T1000 (cell line): ENCODE data around the gene RERG.

Experiments used
- DNase-seq: peaks from one replicate; lab custom pipeline; 2025; ENCODE audit warnings: mixed read lengths; lab: John Stamatoyannopoulos, UW

Gene RERG

GRCh38 chr12:15218794-15219193, 2.4 kb downstream of the RERG start:
- no peak for DNase-seq

DNA sequence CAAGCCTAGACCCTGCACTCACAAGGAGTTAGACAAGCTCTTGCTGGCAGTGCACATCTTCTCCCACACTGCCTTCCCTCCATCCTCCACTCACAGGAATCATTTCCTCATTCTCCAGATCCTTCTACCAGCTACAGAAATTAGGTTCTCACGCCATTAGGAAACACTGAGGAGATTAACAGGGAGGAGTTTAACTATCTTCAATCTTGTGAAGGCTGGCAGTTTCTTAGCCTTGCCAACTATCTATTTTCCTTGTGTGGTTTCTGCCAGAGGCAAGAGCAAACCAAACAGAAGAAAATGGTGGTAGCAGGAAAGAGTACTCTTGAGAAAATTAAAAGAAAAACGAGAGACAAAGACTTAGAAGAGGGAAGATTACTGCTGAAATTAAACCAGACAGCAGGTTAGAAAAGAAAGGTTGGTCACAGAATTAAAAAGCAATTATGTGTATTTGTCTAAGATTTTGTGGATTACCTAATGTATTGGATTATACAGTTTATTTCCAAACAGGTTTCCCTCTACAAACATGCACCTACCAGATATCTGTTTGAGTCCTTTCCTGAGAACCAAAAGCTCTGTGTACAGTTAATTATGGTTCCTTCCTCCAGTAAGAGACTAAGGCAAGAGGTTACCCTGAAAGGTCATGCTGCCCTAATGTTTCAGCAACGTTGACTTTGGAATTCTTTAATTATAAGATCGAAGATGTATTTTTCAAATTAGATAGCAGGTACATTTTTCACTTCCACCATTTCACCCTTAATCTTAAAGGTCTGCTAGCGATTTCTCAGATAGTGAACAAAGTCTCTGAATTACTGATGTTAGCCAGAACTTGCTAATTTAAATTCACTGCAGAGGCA, 5.0 kb downstream of the RERG start:
- DNase-seq: no peak

- no peak for DNase-seq
Observed at GRCh38 chr12:15214851-15215601, 6.2 kb downstream of the RERG start.

DNA sequence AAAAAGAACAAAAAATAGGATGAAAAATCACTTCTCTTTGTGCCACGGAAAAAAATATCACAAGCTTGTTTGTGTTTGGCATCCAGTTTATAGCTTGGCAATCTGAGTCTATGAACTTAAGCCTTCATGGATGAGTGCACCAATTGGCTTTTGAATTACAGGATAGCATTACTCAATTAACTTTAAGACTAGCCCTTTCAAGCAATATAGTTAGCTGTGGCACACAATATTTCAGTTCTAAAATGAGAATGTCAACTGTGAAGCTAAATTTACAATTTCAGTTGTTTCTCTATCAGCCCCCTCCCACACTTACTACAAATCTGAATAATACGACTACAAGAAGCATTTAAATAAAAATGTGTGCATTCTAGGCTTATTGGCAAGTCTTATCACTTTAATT, 8.3 kb downstream of the RERG start:
- DNase-seq: no peak

DNA sequence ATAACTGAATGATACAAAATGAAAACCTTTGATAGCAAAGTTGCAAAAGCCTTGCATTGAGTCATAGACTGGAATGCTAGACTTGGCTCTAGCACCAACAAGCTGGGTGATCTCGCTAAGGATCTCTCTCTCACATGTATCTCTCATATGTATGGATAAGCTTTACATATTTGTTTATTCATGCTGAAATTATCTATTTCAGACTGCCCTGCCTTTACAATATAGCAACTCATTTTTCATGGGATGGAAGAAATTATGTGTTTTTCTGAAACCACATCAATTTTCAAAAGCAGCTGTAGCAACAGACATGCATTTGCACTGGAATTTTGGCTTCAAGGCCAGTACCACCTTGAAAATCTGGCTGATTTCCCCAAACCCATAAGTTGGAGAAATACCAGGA, 11.4 kb downstream of the RERG start:
- no peak for DNase-seq

GRCh38 chr12:15208871-15209656, 12.2 kb downstream of the RERG start:
- DNase-seq: no peak

DNA sequence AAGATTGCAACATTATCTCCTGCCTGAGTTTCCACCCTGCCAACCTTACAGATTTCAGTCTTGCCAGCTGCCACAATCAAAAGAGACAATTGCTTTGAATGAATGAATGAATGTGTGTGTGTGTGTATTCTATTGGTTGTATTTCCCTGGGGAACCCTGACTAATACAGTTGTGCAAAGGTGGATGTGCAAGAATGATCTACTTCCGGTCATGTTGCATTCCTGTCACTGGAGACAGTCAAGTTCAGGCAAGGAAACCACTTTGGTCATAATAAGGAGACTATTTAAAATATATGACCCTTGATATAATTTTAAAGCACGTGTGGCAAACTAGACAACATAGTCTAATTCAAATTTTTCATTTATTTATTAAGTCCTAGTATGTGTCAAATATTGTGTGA, 13.1 kb downstream of the RERG start:
- no peak for DNase-seq

DNA sequence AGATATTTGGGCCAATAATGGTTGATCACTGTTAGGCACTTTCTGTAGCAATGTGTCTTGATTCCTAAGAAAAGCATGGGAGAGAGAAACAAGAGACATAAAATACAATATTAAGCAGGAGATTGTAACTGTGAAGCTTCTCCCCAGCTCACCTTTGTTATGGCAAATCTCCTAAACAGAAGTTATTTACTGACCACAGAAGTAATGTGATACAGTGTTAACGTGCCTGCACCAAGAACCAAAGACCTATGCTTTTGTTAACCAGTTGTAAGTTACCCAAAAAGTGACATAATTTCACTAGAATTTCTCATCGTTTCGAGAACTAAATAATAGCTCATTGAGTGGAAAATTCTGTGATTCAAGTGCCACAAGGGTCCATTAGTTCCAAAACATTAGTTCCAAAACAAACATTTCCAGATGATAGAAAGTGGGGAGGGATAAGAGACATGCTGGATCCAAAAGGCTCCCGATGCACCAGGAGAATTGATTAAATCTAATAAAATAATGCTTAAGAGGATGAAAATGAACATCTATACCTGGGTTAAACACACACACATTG, 14.3 kb downstream of the RERG start:
- DNase-seq: no peak

GRCh38 chr12:15206338-15206737, 14.9 kb downstream of the RERG start:
- DNase-seq: no peak

GRCh38 chr12:15205341-15206010, 15.7 kb downstream of the RERG start:
- no peak for DNase-seq

- DNase-seq: no peak
Observed at GRCh38 chr12:15201456-15201855, 19.8 kb downstream of the RERG start.

DNA sequence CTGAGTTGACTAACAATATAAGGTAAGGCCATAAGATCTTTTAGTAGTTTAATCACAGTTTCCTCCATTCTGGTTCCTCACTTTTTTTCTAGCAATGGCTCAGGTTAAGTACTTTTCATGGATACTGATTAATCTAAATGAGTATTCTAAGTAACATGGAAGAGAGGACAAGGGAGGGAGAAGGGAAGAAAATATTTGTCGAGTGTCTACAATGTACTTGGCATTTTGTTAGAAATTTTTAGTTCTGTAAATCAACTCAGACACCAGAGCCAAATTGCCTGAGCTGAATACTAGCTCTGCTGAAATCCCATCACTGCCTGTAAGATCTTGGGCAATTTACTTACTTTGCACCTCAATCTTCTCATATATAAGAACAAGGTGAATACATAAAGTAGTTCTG, 20.2 kb downstream of the RERG start:
- no peak for DNase-seq

GRCh38 chr12:15200641-15201040, 20.6 kb downstream of the RERG start:
- no peak for DNase-seq

GRCh38 chr12:15199930-15200329, 21.3 kb downstream of the RERG start:
- DNase-seq: no peak

- DNase-seq: no peak
Observed at GRCh38 chr12:15196678-15197505, 24.3 kb downstream of the RERG start.

GRCh38 chr12:15196221-15196620, 25.0 kb downstream of the RERG start:
- no peak for DNase-seq

DNA sequence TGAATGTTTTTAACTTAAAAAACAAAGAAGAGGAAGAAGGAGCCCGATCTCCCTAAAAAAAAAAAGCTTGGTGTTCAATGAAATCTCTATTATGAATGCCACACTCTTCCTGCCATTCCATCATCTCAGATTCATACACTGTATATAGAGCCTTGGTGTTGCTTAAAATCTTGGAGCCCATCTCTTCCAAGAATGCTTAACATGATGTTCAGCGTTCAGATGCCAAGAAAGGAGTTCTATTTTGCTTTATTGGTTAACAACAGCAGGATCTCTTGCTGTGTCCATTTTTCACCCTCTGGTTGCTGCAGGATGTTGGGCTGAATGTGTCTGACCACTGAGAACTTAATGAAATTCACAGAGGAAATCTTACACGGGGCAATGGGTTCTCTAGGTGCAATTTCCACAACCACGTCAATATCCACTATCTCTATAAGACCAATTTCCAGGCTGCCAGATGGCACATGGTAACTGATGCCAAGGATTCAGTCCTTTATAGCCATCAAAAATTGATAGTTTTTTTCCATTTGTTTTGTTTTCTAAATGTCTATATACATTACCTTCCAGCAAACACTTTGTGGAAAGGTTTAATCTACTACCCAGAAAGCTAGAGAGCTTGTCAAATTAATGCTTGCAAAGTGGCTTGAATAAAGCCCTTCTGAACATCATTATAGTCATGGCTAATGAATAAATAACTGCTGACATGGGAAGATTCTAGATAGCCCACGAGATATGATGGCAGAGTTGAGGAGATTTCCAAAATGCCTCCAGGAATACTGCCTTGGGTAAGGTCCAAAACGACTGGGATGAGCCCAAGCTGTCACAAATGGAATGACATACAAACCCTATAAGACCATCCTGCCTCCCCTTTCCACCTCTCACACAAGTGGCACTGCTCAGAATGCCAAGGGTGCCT, 26.5 kb downstream of the RERG start:
- DNase-seq: no peak

DNA sequence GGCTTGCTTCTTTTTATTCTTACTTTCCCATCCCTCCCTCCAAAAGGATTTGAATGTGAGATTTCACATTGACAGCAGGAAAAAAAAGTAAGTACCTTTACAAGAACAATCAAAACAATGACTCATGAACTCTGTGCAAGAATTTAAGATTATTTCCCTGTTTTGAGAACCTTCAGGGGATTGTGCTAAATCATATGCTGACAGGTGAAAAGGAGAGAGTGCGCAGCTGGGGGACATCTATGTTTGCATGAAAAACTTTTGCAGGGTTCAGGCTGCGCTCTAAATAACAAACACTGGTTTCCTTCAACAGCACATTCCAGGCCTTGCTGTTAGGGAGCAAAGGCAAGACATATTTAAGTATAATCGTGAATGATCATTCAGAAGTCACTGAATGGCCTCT, 27.3 kb downstream of the RERG start:
- no peak for DNase-seq

- no peak for DNase-seq
Observed at GRCh38 chr12:15192720-15193119, 28.5 kb downstream of the RERG start.

GRCh38 chr12:15188127-15188526, 33.1 kb downstream of the RERG start:
- no peak for DNase-seq
